Lung (tissue), 12 donors: ENCODE results near the gene FGGY. TPM values are rescaled to one million over a fixed set of nuclear protein-coding genes. Genes with fewer than 3 reads are reported as not detected.

ENCODE experiments used
- ATAC-seq: fragments of 200-7000 bp; cut with Tn5 transposase; one replicate; pipeline ENCODE4 v1.9.1; 2020; ENCODE audit warnings: moderate number of reproducible peaks; ENCODE audit not compliant: insufficient read depth, low FRiP score
- DNase-seq, 3 donors: peaks; one replicate each; pipeline ENCODE4 v3.0.0-alpha.2; 2013 to 2017
- H3K27ac ChIP-seq, 2 donors: one replicate each; pipeline ENCODE4 v1.5.1; 2013; ENCODE audit warnings: mild to moderate bottlenecking in 2 of 2, moderate library complexity in 2 of 2, control low read depth in 1 of 2, inconsistent platforms in 1 of 2, low read depth in 1 of 2, low read length in 1 of 2
- H3K27me3 ChIP-seq, 3 donors: one replicate each; pipeline ENCODE4 v1.5.1; 2013; ENCODE audit warnings: low read length in 2 of 3; ENCODE audit not compliant: control insufficient read depth in 3 of 3, insufficient read depth in 3 of 3
- H3K36me3 ChIP-seq, 4 donors: one replicate each; pipeline ENCODE4 v1.5.1; 2013; ENCODE audit warnings: low read length in 4 of 4, mild to moderate bottlenecking in 1 of 4, moderate library complexity in 1 of 4; ENCODE audit not compliant: control insufficient read depth in 4 of 4, insufficient read depth in 4 of 4
- H3K4me1 ChIP-seq, 5 donors: one replicate each; pipeline ENCODE4 v1.5.1; 2013; ENCODE audit warnings: low read length in 5 of 5, mild to moderate bottlenecking in 2 of 5, moderate library complexity in 1 of 5; ENCODE audit not compliant: control insufficient read depth in 5 of 5, insufficient read depth in 5 of 5
- H3K4me3 ChIP-seq: one replicate; pipeline ENCODE4 v1.5.1; 2013; ENCODE audit warnings: mild to moderate bottlenecking, control low read depth, moderate library complexity
- H3K9ac ChIP-seq, 2 donors: one replicate each; pipeline ENCODE4 v1.5.1; 2013; ENCODE audit warnings: low read length in 2 of 2, control low read depth in 1 of 2; ENCODE audit not compliant: insufficient read depth in 1 of 2
- H3K9me3 ChIP-seq, 4 donors: one replicate each; pipeline ENCODE4 v1.5.1; 2013; ENCODE audit warnings: low read length in 3 of 4, mild to moderate bottlenecking in 1 of 4, moderate library complexity in 1 of 4; ENCODE audit not compliant: control insufficient read depth in 4 of 4, insufficient read depth in 3 of 4
- WGBS, 2 donors: extraction: QIAGEN DNeasy Blood & Tissue Kit; methylation state at CpG; one replicate each; pipeline ENCODE4 v1.1.7; 2013; 5-methylcytosine and 5-hydroxymethylcytosine counted together
- polyA plus RNA-seq, 2 donors: library from polyadenylated mRNA; stranded (reverse); fragments of 200-250 nt; gene quantifications; one replicate each; pipeline ENCODE4 v1.2.1, GENCODE V29; 2013
- total RNA-seq, 2 donors: library from RNA; depleted of rRNA in 1 of 2; stranded (reverse); fragments of >200 nt in 1 of 2; gene quantifications; one replicate each; pipeline ENCODE4 v1.2.1, GENCODE V29; 2014 to 2021
- TF ChIP-seq, protein P1 (sequence below): IDR thresholded peaks from 2 replicates; pipeline ENCODE4 v1.5.1; 2012; ENCODE audit warnings: mild to moderate bottlenecking; ENCODE audit errors: control extremely low read depth, extremely low read depth
- donor health status: control.
- donor health status: control.
- donor health status: Bipolar disorder and iron deficiency.
- donor health status: healthy.
- donor health status: DM: yes; HTN: yes; CAD: no.

The FGGY gene
- total and polyA plus RNA-seq, 4 donors: 16.1 to 42.3 (median 18.3) TPM

GRCh38 chr1:59396387-59396786 is 99.5 kb downstream of the FGGY start:
- Histone ChIP-seq H3K4me3 (no peak overlapping the region), H3K36me3 (no peaks in the 10 kb centered on the region), H3K4me1 (peaks cover 1 to 28% (median 16%) of the 10 kb centered on the region in 5 donors), H3K27ac (no peak overlapping the region), H3K9me3 (no peaks in the 10 kb centered on the region), H3K9ac (no peak overlapping the region), H3K27me3 (no peaks in the 10 kb centered on the region)
- DNase-seq: no peak
- ATAC-seq: no peak
- TF ChIP-seq, protein P1, sequence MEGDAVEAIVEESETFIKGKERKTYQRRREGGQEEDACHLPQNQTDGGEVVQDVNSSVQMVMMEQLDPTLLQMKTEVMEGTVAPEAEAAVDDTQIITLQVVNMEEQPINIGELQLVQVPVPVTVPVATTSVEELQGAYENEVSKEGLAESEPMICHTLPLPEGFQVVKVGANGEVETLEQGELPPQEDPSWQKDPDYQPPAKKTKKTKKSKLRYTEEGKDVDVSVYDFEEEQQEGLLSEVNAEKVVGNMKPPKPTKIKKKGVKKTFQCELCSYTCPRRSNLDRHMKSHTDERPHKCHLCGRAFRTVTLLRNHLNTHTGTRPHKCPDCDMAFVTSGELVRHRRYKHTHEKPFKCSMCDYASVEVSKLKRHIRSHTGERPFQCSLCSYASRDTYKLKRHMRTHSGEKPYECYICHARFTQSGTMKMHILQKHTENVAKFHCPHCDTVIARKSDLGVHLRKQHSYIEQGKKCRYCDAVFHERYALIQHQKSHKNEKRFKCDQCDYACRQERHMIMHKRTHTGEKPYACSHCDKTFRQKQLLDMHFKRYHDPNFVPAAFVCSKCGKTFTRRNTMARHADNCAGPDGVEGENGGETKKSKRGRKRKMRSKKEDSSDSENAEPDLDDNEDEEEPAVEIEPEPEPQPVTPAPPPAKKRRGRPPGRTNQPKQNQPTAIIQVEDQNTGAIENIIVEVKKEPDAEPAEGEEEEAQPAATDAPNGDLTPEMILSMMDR: no peak
- WGBS, 2 donors: 82 to 88% methylated on average over 1 of the region's 1 CpG

GRCh38 chr1:59397139-59397858 is 100.4 kb downstream of the FGGY start:
- H3K36me3 ChIP-seq: no peaks in the 10 kb centered on the region
- no peak for DNase-seq
- TF ChIP-seq, protein P1: no peak
- no peak overlapping the region for H3K9ac ChIP-seq
- no peak overlapping the region for H3K27ac ChIP-seq
- no peak for ATAC-seq
- no peaks in the 10 kb centered on the region for H3K27me3 ChIP-seq
- no peaks in the 10 kb centered on the region for H3K9me3 ChIP-seq
- H3K4me3 ChIP-seq: no peak overlapping the region
- H3K4me1 ChIP-seq: peaks cover 0 to 27% (median 16%) of the 10 kb centered on the region in 5 donors
- 83 to 93% methylated on average over 7 of the region's 7 CpGs for WGBS, 2 donors

GRCh38 chr1:59399642-59400041 is 102.7 kb downstream of the FGGY start:
- Histone ChIP-seq H3K27ac (no peak overlapping the region), H3K9ac (no peak overlapping the region), H3K4me3 (no peak overlapping the region), H3K36me3 (no peaks in the 10 kb centered on the region), H3K4me1 (peaks cover 0 to 8% (median 4%) of the 10 kb centered on the region in 5 donors), H3K27me3 (no peaks in the 10 kb centered on the region), H3K9me3 (no peaks in the 10 kb centered on the region)
- no peak for DNase-seq
- 79 to 86% methylated on average over 1 of the region's 1 CpG for WGBS, 2 donors
- ATAC-seq: no peak
- TF ChIP-seq, protein P1: no peak
